Epithelial cell of proximal tubule (primary cell): ENCODE results near the gene SIAH3. TPM values are rescaled to one million over a fixed set of nuclear protein-coding genes. Genes with fewer than 3 reads are reported as not detected.
A peak's percentile ranks its signal among the peaks of the same experiment; 100 is the strongest.

Experiments
- DNase-seq: peaks from one replicate; pipeline ENCODE4 v3.0.0-alpha.2; 2011; ENCODE audit warnings: low read depth
- H3K4me3 ChIP-seq: 2 replicates; pipeline ENCODE4 v1.5.1; 2011; ENCODE audit warnings: low read depth, mild to moderate bottlenecking, low read length
- CTCF ChIP-seq: conservative IDR thresholded peaks from 2 replicates; pipeline ENCODE4 v1.5.1; 2012; ENCODE audit warnings: low read depth, mild to moderate bottlenecking, low read length
- total RNA-seq: library from RNA; depleted of rRNA; stranded (reverse); fragments of >200 nt; gene quantifications from 2 replicates; pipeline ENCODE4 v1.2.3, GENCODE V29; 2015

SIAH3 gene
- total RNA-seq, 1 donor from 2014 or later = 0.23 TPM

GRCh38 chr13:45748941-45749759 is 102.4 kb downstream of the SIAH3 start:
- DNase-seq = no peak
- no peak overlapping the region for H3K4me3 ChIP-seq
- no peak for TF ChIP-seq CTCF

DNA sequence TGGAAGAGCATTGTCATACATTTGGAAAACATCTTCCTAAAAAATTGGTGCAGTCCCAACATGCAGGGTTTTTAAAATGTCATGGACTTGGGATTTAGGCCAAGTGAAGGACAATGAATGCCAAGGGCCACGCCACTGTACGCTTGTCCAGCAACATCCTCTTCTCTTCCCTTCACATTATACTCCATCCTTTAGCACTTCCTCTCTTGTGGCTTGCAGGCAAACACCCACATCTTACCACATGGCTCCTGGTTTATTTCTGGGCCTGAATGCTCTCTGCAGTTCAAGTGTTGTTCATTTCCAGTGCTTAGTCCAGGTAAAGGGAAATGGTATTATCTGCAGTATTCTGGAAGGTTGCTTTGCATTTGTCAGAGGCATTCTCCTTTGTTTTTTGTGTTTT is 104.5 kb downstream of the SIAH3 start:
- no peak for DNase-seq
- no peak for TF ChIP-seq CTCF
- no peak overlapping the region for H3K4me3 ChIP-seq

DNA sequence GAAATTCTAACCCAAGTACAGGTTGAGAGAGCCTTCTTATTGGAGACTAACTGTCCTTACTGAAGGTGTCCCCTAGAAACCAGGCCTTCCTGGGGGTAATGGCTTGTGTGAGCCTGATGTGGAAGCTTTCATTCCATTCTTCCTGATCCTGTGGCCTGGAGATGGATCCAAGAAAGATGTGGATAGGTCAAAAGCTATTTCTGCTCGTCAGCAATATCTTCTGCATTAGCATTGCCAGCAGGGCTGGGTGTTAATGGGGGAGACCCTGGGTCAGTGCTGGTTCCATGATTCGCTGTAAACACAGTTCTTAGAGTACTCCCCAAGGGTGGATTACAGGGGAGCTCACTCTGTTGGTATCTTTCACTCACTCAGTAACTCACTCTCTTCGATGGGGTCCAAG is 106.6 kb downstream of the SIAH3 start:
- no peak for DNase-seq
- no peak for TF ChIP-seq CTCF
- H3K4me3 ChIP-seq = no peak overlapping the region

DNA sequence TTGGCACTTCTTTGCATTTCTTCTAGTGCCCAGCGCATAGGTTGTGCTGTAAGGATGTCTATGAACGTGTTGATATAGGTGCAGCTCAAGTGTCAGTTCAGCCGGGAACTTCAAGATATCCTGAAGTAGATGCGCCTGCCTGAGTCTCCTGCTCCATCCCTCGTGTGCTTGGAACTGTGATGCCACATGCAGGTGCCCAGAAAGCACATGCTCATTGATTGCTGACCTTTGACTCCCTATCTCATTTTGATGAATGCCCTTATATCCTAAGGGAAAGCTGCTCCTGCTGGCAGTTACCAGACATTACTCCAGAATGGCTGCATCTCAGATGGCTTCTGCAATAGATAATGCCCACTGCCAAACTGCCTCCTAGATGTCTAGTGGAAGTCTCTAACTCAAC is 108.6 kb downstream of the SIAH3 start:
- no peak for DNase-seq
- H3K4me3 ChIP-seq = no peak overlapping the region
- TF ChIP-seq CTCF = no peak

GRCh38 chr13:45737571-45738017 is 114.0 kb downstream of the SIAH3 start:
- TF ChIP-seq CTCF = peak; percentile 30
- DNase-seq = no peak
- no peak overlapping the region for H3K4me3 ChIP-seq

DNA sequence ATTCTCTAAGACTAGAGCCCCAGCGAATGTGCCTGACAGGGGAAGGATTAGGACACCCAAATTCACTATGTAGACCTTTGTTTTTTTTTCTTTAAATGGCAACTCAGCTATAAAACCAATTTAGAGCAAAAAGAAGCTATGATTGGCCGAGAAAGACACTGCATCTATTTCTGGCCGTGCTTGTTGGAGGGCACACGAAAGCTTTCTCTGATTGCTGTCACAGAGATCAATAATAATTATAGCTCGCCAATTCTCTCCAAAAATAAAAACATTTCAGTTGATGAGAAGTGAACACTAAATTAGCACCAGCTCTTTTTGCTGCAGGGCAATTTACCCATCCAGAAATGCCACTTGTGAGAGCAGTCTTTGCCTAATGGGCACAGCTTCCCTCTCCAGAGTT is 118.2 kb downstream of the SIAH3 start:
- TF ChIP-seq CTCF = no peak
- H3K4me3 ChIP-seq = no peak overlapping the region
- no peak for DNase-seq

DNA sequence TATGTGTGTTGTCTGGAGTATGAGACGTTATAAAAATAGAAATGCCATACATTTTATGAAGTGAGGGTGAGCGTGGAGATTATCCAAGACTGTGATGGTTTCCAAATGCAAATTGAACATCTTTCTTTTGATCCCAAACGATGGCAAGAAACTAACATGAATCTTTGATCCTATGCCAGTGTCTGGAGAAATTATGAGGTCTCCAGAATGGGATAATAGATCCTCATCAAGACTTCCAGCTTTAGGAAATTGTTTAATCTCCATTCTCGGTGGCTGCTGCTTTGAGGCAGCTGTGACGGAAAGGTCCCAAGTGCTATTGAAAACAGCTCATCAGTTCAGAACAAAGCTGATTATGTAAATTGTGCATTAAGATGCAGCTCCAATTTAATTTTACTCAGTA is 118.6 kb downstream of the SIAH3 start:
- DNase-seq = no peak
- H3K4me3 ChIP-seq = no peak overlapping the region
- TF ChIP-seq CTCF = no peak
